Endometrial microvascular endothelial cells (primary cell): ENCODE measurements around the gene MCOLN3. TPM values are rescaled to one million over a fixed set of nuclear protein-coding genes. Genes with fewer than 3 reads are reported as not detected.

ENCODE experiments used
- in situ Hi-C: cut with HindIII; loops from 2 replicates; pipeline ENCODE4 v1.10.0; 2017; ENCODE audit warnings: low sequenced_read_pairs, low pct_unique_long_range_greater_than_20kb; ENCODE audit errors: inconsistent ontology term
- total RNA-seq: library from RNA; depleted of rRNA; stranded (reverse); fragments of >200 nt; gene quantifications from one replicate; pipeline ENCODE4 v1.2.3, GENCODE V29; 2015; ENCODE audit errors: inconsistent ontology term

The MCOLN3 gene
- total RNA-seq: not detected

- in situ Hi-C loops: no loop called here
Observed at GRCh38 chr1:85048296-85049064, at the start of gene MCOLN3. TSS of gene MCOLN3 (minus strand) at chr1:85048500. CDS start at chr1:85045360, 3,140 bp downstream.

DNA sequence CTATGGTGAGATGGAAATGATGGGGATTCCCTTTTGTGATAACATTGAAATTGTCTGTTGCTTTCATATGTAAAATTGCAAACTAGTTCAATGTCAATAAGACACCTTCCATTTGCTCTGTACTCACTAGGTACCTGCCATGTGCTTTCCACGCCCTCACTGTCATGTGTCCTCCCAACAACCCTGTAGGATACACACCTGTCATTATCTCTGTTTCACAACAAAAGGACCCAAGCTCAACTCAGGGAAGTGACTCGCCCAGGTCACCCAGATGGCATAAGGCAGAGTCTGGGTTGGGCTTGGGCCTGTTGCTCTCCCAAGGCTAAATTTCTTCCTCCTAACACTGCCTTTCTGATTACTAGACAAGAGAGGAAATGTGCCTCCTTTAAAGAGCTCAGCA is 45.3 kb upstream of the MCOLN3 start:
- in situ Hi-C loops: no loop called here

- in situ Hi-C loops: no loop called here
Observed at GRCh38 chr1:85091671-85092280, 43.5 kb upstream of the MCOLN3 start.

DNA sequence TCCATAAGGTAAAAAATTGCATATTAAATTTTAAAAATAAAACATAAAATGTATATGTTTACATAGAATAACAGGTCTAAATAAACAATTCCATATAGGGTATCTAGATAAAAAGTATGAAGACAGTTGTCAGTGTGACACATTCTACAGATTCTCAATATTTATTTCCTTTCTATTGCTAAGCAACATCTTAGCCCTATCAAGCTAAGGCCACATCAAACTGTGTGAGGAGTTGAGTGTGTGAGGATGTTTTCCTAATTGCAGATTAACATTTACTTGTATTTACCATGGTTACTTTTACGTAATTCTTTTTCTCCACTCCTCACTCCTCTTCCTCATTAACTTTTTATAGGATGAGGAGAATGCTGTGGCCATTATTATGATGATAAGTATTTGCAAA is 41.9 kb upstream of the MCOLN3 start:
- in situ Hi-C loops: no loop called here

- in situ Hi-C loops: no loop called here
Observed at GRCh38 chr1:85089203-85089602, 40.9 kb upstream of the MCOLN3 start.

DNA sequence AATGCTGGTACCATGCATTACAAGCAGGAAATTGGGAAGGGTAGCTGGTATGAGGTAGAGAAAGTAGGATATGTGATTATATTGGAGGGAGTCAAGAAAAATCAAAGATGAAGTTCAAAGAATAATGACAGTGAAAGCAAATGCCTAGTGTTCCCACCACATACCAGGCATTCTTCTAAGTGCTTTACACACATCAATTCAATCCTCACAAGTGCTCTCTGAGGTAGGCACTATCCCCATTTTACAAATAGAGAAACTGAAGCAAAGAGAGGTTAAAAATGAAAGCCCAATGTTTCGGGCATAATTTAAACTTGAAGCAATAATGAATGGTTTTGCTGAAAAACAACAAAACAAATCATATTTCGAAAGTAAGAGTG is 40.1 kb upstream of the MCOLN3 start:
- in situ Hi-C loops: no loop called here

DNA sequence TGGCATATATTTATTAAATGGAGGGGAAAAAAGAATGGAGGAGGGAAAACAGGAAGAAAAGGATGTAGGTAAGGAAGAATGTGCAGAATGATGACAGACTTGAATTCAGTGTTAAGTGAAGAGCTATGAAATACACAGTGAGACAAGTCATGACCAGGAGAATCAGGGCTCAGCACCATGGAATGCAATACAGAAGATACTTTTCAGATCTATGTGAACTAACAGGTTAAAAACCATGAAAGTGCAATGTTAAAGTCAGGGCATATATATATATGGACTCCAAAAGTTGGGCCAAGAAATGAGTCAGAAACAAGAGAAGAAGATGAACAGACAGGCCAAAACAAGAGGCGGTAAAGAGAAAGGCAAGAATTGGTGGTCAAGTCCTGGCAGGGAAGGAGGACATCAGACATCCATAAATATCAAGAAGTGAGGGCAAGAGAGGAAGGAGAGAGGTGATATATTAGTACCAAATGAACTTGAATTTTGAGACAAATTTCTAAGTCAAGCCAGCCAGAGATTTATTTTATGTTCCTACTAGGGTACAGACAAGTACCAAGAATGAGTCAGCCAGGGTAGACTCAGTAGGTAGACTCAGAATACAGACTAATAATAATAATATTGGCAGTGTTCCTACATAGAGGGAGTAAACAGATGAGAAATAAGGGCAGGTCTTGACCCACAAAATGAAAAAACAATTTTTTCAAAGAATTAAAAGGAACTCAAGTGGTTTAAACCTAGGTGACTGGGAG is 39.5 kb upstream of the MCOLN3 start:
- in situ Hi-C loops: no loop called here

GRCh38 chr1:85085417-85085816 is 37.1 kb upstream of the MCOLN3 start:
- in situ Hi-C loops: no loop called here

- in situ Hi-C loops: no loop called here
Observed at GRCh38 chr1:85078903-85079302, 30.6 kb upstream of the MCOLN3 start.

- in situ Hi-C loops: no loop called here
Observed at GRCh38 chr1:85074365-85074964, 26.2 kb upstream of the MCOLN3 start.

DNA sequence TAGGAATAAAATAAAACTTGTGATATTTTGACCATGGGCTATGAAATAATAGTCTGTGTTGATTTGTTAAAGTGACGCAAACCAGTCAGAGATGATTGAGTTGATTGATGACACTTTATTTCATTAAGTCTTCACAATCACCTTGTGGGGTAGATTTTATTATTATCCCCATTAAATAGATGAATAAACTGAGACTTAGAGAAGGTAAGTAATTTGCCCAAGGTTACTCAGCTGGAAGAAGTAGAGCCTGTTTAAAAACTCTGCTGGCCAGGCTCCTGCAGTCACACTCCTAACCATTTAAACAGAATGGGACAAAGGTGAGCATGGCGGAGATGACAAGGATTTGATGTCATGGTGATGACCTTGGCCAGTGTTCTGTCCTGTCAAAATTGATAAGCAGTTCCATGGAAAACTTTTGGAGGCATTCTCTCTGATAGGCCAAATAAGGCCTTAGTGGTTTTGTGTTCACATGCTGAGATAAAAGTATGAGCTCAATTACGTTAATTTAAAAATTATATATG is 22.7 kb upstream of the MCOLN3 start:
- in situ Hi-C loops: no loop called here

- in situ Hi-C loops: no loop called here
Observed at GRCh38 chr1:85068846-85069245, 20.5 kb upstream of the MCOLN3 start.

- in situ Hi-C loops: no loop called here
Observed at GRCh38 chr1:85065550-85065949, 17.2 kb upstream of the MCOLN3 start.

GRCh38 chr1:85062425-85063026 is 14.2 kb upstream of the MCOLN3 start:
- in situ Hi-C loops: no loop called here

DNA sequence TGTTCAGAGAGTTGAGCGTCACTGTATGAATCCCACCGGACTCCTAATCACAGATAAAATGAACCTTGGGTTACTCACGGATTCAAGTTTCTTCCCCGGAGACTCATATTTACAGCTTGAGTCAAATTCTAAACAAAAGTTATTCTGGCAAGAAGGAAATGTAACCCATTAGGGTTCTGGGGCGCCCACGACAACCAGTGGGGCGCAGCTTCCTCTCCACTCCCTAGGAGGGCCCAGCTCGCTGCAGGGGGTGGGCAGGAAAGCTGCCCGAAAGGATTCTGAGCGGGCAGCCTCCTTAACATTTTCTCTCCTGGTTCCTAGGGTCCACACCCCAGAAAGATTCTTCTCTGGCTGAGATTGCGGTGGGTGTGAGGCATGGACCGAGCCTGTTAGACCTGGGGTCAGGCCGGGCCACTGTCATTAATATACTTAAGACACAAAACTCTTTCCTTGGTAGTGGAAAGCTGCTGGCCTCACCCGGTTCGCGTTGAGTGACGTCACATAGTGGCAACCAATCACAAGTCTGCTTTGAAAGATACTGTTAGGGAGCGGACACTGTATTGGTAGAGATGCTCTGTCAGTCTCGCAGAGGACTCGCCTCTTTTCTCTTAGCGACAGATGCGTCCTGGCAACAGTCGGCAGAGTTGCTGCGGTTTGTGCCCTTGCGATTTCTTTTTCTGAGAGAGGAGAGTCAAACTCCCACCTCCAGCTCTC is 13.6 kb upstream of the MCOLN3 start:
- in situ Hi-C loops: no loop called here

GRCh38 chr1:85060038-85060437 is 11.7 kb upstream of the MCOLN3 start:
- in situ Hi-C loops: no loop called here

- in situ Hi-C loops: no loop called here
Observed at GRCh38 chr1:85059563-85059962, 11.3 kb upstream of the MCOLN3 start.

GRCh38 chr1:85058786-85059185 is 10.5 kb upstream of the MCOLN3 start:
- in situ Hi-C loops: no loop called here
